ENCODE measurements around the gene PRKAG2. TPM values are rescaled to one million over a fixed set of nuclear protein-coding genes. Genes with fewer than 3 reads are reported as not detected.

The PRKAG2 gene
- total and polyA plus RNA-seq, 2 experiments from 2014 or later, result 9.1 to 14.9 TPM

DNA sequence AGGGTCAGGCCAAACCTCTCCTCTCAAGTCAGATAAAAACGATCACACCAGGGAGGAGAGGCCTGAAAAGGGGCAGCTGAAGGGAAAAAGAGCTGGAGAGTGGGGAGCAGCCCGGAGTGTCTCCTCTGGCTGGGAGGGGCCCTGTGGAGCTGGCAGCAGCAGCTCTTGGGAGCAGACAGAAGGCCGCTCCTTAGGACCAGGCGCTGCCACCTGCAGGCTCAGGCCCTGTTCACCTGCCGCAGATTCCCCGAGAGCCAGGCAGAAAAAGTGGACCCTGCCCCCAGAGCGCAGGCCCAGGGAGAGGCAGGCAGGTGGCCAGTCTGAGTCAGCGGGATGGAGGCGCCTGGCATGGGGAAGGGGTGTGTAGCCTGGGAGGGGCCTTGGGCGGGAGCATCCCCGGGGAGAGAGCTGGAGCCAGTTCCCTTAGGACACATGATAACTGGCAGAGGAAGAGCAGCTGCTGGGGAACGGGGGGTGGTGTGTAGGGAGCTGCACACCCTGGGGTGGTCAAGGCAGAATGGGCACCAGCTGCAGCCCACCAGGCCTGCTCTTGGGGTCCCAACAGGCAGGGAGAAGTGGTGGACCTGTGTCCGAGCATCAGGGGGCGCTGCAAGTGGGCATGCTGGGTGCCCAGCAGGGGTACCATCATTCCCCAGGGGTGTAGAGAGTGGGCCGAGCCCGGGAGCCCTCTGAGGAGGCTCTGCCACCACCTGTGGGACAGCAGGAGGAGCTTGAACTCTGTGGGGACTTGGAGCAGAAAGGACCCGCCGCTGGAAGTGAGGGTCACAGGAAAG, 180.0 kb downstream of the PRKAG2 start:
- no peak overlapping the region for H3K4me3 Mint-ChIP-seq
- Histone ChIP-seq H3K4me2 (no peak overlapping the region), H3K4me3 (no peak overlapping the region), H3K9me2 (ENCODE audit: insufficient read depth) (no peaks in the 10 kb centered on the region), H3K36me3 (ENCODE audit: insufficient read depth) (no peaks in the 10 kb centered on the region), H3F3A (replicated peaks; ENCODE audit: low read depth) (no peaks in the 10 kb centered on the region), H3K27ac (ENCODE audit: low read depth) (no peak overlapping the region), H3K79me2 (replicated peaks; ENCODE audit: insufficient read depth) (no peaks in the 10 kb centered on the region), H3K27me3 (ENCODE audit: insufficient read depth) (no peaks in the 10 kb centered on the region), H2AFZ (peak overlapping the region; percentile 88; the same call in 1 of the 2 replicates), H3K4me1 (ENCODE audit: insufficient read depth) (no peaks in the 10 kb centered on the region; the same call in 1 of the 2 replicates), H4K20me1 (replicated peaks; ENCODE audit: insufficient read depth) (no peaks in the 10 kb centered on the region)
- peak; percentile 82 for ATAC-seq
- peaks cover 15% of the 10 kb centered on the region for H3K27me3 Mint-ChIP-seq (ENCODE audit: insufficient read depth, low read depth, poor library complexity)
- H3K36me3 Mint-ChIP-seq (ENCODE audit: low read depth), result no peaks in the 10 kb centered on the region; the same call in 2 of the 3 replicates
- peak; percentile 58 for DNase-seq (ENCODE audit: low spot score)
- H3K27ac Mint-ChIP-seq, result no peak overlapping the region
- no peaks in the 10 kb centered on the region; the same call in 1 of the 3 replicates for H3K9me3 Mint-ChIP-seq
- TF ChIP-seq NANOG (IDR thresholded peaks at IDR 0.05; ENCODE audit: borderline replicate concordance), result no peak
- TF ChIP-seq, protein P1, sequence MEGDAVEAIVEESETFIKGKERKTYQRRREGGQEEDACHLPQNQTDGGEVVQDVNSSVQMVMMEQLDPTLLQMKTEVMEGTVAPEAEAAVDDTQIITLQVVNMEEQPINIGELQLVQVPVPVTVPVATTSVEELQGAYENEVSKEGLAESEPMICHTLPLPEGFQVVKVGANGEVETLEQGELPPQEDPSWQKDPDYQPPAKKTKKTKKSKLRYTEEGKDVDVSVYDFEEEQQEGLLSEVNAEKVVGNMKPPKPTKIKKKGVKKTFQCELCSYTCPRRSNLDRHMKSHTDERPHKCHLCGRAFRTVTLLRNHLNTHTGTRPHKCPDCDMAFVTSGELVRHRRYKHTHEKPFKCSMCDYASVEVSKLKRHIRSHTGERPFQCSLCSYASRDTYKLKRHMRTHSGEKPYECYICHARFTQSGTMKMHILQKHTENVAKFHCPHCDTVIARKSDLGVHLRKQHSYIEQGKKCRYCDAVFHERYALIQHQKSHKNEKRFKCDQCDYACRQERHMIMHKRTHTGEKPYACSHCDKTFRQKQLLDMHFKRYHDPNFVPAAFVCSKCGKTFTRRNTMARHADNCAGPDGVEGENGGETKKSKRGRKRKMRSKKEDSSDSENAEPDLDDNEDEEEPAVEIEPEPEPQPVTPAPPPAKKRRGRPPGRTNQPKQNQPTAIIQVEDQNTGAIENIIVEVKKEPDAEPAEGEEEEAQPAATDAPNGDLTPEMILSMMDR (conservative IDR thresholded peaks at IDR 0.05; ENCODE audit: low read depth in 2 of 2), result peak; percentile 12 to 46; a peak in 3 of 4 replicates
- peaks cover 21% of the 10 kb centered on the region for H3K4me1 Mint-ChIP-seq

DNA sequence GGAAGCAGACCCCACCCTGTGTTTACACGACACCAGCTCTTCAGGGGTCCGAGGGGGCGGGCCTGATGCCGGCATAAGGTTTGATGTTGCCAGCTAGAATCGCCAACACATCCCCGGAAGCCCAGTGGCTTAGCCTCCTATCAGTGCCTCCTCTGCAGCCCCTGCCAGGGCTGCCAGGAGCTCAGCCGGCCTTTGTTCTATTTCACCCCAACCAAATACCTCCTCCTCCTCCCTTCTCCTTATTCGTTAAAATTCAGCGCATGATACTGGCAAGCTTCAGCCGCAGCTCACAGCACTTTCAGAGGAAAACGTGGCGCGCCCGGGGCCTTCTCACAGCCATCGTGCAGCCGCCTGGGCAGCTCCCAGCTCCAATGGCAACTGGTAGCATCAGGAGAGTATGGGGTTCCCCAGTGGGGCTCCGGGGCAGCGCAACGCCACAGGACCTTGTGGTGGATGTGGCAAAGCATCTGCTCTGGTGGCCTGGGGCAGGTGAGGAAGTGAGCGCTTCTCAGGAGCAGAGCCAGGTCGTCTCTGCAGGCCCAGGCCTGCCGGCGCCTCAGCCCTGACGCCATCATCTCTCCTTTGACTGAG, 180.9 kb downstream of the PRKAG2 start:
- no peak overlapping the region for H3K4me3 Mint-ChIP-seq
- no peak overlapping the region for H3K27ac Mint-ChIP-seq
- H4K20me1 ChIP-seq (replicated peaks; ENCODE audit: insufficient read depth), result no peaks in the 10 kb centered on the region
- H3K4me3 ChIP-seq, result no peak overlapping the region
- H3K4me1 Mint-ChIP-seq, result peaks cover 21% of the 10 kb centered on the region
- H3K4me2 ChIP-seq, result no peak overlapping the region
- H3K79me2 ChIP-seq (replicated peaks; ENCODE audit: insufficient read depth), result no peaks in the 10 kb centered on the region
- no peaks in the 10 kb centered on the region for H3K36me3 ChIP-seq (ENCODE audit: insufficient read depth)
- H3F3A ChIP-seq (replicated peaks; ENCODE audit: low read depth), result no peaks in the 10 kb centered on the region
- ATAC-seq, result peak; percentile 23
- H3K27ac ChIP-seq (ENCODE audit: low read depth), result no peak overlapping the region
- no peaks in the 10 kb centered on the region; the same call in 1 of the 3 replicates for H3K9me3 Mint-ChIP-seq
- peaks cover 10% of the 10 kb centered on the region for H3K27me3 Mint-ChIP-seq (ENCODE audit: insufficient read depth, low read depth, poor library complexity)
- H3K9me2 ChIP-seq (ENCODE audit: insufficient read depth), result no peaks in the 10 kb centered on the region
- H3K27me3 ChIP-seq (ENCODE audit: insufficient read depth), result no peaks in the 10 kb centered on the region
- H3K4me1 ChIP-seq (ENCODE audit: insufficient read depth), result no peaks in the 10 kb centered on the region; the same call in 1 of the 2 replicates
- no peaks in the 10 kb centered on the region; the same call in 2 of the 3 replicates for H3K36me3 Mint-ChIP-seq (ENCODE audit: low read depth)
- TF ChIP-seq, protein P1 (conservative IDR thresholded peaks at IDR 0.05; ENCODE audit: low read depth in 2 of 2), result no peak
- H2AFZ ChIP-seq, result peak overlapping the region; percentile 88
- no peak for DNase-seq (ENCODE audit: low spot score)
